ENCODE results near the gene TBX6.

GRCh38 chr16:30040221-30040620, 51.5 kb downstream of the TBX6 start:
- no peak for TF ChIP-seq EZH2 (IDR thresholded peaks at IDR 0.05)
- TF ChIP-seq POLR2AphosphoS5 (IDR thresholded peaks at IDR 0.05; ENCODE audit: borderline replicate concordance, low read depth, low read length): no peak

All from SK-N-MC (cell line).